Osteoblast (primary cell): Measurements from ENCODE around the gene GRK2. TPM values are rescaled to one million over a fixed set of nuclear protein-coding genes. Genes with fewer than 3 reads are reported as not detected.
A peak's percentile ranks its signal among the peaks of the same experiment; 100 is the strongest.

ENCODE experiments used
- DNase-seq: peaks from one replicate; pipeline ENCODE4 v3.0.0; 2011; ENCODE audit warnings: low spot score, mixed read lengths; ENCODE audit not compliant: insufficient read length; ENCODE audit errors: missing footprints
- H2AFZ ChIP-seq: 2 replicates; pipeline ENCODE4 v1.6.0; 2011; ENCODE audit warnings: mild to moderate bottlenecking, low read length
- H3K27ac ChIP-seq: 2 replicates; pipeline ENCODE4 v1.5.1; 2011; ENCODE audit warnings: mild to moderate bottlenecking, low read depth, low read length, moderate library complexity
- H3K27me3 ChIP-seq: 2 replicates; pipeline ENCODE4 v1.6.0; 2012; ENCODE audit warnings: mild to moderate bottlenecking, control low read depth, inconsistent platforms, low read length, moderate library complexity; ENCODE audit not compliant: insufficient read depth
- H3K36me3 ChIP-seq: 2 replicates; pipeline ENCODE4 v1.5.1; 2011; ENCODE audit warnings: mild to moderate bottlenecking, low read length, control low read depth, moderate library complexity; ENCODE audit not compliant: insufficient read depth
- H3K4me1 ChIP-seq: 2 replicates; pipeline ENCODE4 v1.5.1; 2011; ENCODE audit warnings: mild to moderate bottlenecking, low read length, control low read depth, moderate library complexity; ENCODE audit not compliant: insufficient read depth
- H3K4me2 ChIP-seq: 2 replicates; pipeline ENCODE4 v1.6.0; 2011; ENCODE audit warnings: mild to moderate bottlenecking, low read length; ENCODE audit not compliant: insufficient read depth
- H3K4me3 ChIP-seq: fragments of 200-600 bp; sonication (generic); 3 replicates; pipeline ENCODE4 v1.5.1; 2012; ENCODE audit warnings: mild to moderate bottlenecking, low read length, inconsistent platforms; ENCODE audit not compliant: insufficient read depth
- H3K79me2 ChIP-seq: 2 replicates; pipeline ENCODE4 v1.6.0; 2012; ENCODE audit warnings: mild to moderate bottlenecking, low read length, control low read depth, inconsistent platforms; ENCODE audit not compliant: insufficient read depth
- H3K9me3 ChIP-seq: 2 replicates; pipeline ENCODE4 v1.5.1; 2011; ENCODE audit warnings: low read depth, low read length, control low read depth
- H4K20me1 ChIP-seq: 2 replicates; pipeline ENCODE4 v1.6.0; 2012; ENCODE audit warnings: mild to moderate bottlenecking, low read length, control low read depth; ENCODE audit not compliant: insufficient read depth
- CTCF ChIP-seq: IDR thresholded peaks from 2 replicates; pipeline ENCODE4 v1.5.1; 2011; ENCODE audit warnings: mild to moderate bottlenecking, low read depth, low read length, moderate library complexity; ENCODE audit errors: extremely low read depth
- total RNA-seq: library from RNA; depleted of rRNA; stranded (reverse); fragments of >200 nt; gene quantifications from 2 replicates; pipeline ENCODE4 v1.2.3, GENCODE V29; 2012

GRK2 gene
- total RNA-seq, 1 donor, result 21.4 TPM

GRCh38 chr11:67285541-67286498 lies 19.5 kb downstream of the GRK2 start:
- peaks cover 17% of the 10 kb centered on the region for H3K4me1 ChIP-seq
- H4K20me1 ChIP-seq, result peaks cover 9% of the 10 kb centered on the region
- no peaks in the 10 kb centered on the region for H3K27me3 ChIP-seq
- TF ChIP-seq CTCF, result no peak
- H3K79me2 ChIP-seq, result peaks cover 14% of the 10 kb centered on the region
- H3K4me2 ChIP-seq, result no peak overlapping the region
- H3K36me3 ChIP-seq, result peaks cover 59% of the 10 kb centered on the region
- no peak overlapping the region for H3K27ac ChIP-seq
- no peak overlapping the region for H3K4me3 ChIP-seq
- no peaks in the 10 kb centered on the region for H3K9me3 ChIP-seq
- no peak overlapping the region for H2AFZ ChIP-seq
- DNase-seq, result peak; percentile 63

- H3K79me2 ChIP-seq, result peaks cover 23% of the 10 kb centered on the region
- H3K4me3 ChIP-seq, result no peak overlapping the region
- H3K9me3 ChIP-seq, result no peaks in the 10 kb centered on the region
- H4K20me1 ChIP-seq, result peaks cover 10% of the 10 kb centered on the region
- H3K4me2 ChIP-seq, result no peak overlapping the region
- H3K27me3 ChIP-seq, result no peaks in the 10 kb centered on the region
- DNase-seq, result peak; percentile 84
- peak overlapping the region; percentile 96 for H3K27ac ChIP-seq
- peaks cover 21% of the 10 kb centered on the region for H3K4me1 ChIP-seq
- no peak for TF ChIP-seq CTCF
- H3K36me3 ChIP-seq, result peaks cover 63% of the 10 kb centered on the region
- H2AFZ ChIP-seq, result no peak overlapping the region
Observed at GRCh38 chr11:67286621-67287333, 20.5 kb downstream of the GRK2 start.

- peak overlapping the region; percentile 96 for H3K27ac ChIP-seq
- H3K36me3 ChIP-seq, result peaks cover 64% of the 10 kb centered on the region
- peak overlapping the region; percentile 81 for H2AFZ ChIP-seq
- peak overlapping the region; percentile 92 for H3K4me3 ChIP-seq
- DNase-seq, result peak; percentile 87
- H3K4me1 ChIP-seq, result peaks cover 28% of the 10 kb centered on the region
- peak overlapping the region; percentile 95 for H3K4me2 ChIP-seq
- peaks cover 30% of the 10 kb centered on the region for H3K79me2 ChIP-seq
- H3K27me3 ChIP-seq, result no peaks in the 10 kb centered on the region
- H3K9me3 ChIP-seq, result no peaks in the 10 kb centered on the region
- TF ChIP-seq CTCF, result no peak
- peaks cover 16% of the 10 kb centered on the region for H4K20me1 ChIP-seq
Observed at GRCh38 chr11:67287355-67288197, 21.3 kb downstream of the GRK2 start.
